Upper lobe of left lung (tissue), 4 donors: ENCODE data around the gene PRICKLE4.

Experiments
- EP300 ChIP-seq, 4 donors: sonication (generic); formaldehyde crosslinking; IDR thresholded peaks; one replicate each; pipeline ENCODE4 v1.5.1; 2017; ENCODE audit warnings: antibody characterized with exemption in 4 of 4, control low read depth in 2 of 4
- POLR2A ChIP-seq, 4 donors: fragments of 450-650 bp; IDR thresholded peaks; one replicate each; pipeline ENCODE4 v1.5.1; 2016 to 2017; ENCODE audit warnings: antibody characterized with exemption in 4 of 4, mild to moderate bottlenecking in 2 of 4
- POLR2AphosphoS5 ChIP-seq, 2 donors: sonication (generic); formaldehyde crosslinking; IDR thresholded peaks; one replicate each; pipeline ENCODE4 v1.5.1; 2017; ENCODE audit warnings: antibody characterized with exemption in 2 of 2
- TF ChIP-seq, protein P1 (sequence below), 6 experiments: fragments of 450-650 bp in 4 of 6; fragments of 200-600 bp in 2 of 6; sonication (generic) in 2 of 6; IDR thresholded peaks; one replicate each; pipeline ENCODE4 v1.5.1; 2016 to 2019; ENCODE audit warnings: antibody characterized with exemption in 6 of 6

- no peak for TF ChIP-seq POLR2AphosphoS5 (IDR thresholded peaks at IDR 0.05)
- TF ChIP-seq, protein P1, sequence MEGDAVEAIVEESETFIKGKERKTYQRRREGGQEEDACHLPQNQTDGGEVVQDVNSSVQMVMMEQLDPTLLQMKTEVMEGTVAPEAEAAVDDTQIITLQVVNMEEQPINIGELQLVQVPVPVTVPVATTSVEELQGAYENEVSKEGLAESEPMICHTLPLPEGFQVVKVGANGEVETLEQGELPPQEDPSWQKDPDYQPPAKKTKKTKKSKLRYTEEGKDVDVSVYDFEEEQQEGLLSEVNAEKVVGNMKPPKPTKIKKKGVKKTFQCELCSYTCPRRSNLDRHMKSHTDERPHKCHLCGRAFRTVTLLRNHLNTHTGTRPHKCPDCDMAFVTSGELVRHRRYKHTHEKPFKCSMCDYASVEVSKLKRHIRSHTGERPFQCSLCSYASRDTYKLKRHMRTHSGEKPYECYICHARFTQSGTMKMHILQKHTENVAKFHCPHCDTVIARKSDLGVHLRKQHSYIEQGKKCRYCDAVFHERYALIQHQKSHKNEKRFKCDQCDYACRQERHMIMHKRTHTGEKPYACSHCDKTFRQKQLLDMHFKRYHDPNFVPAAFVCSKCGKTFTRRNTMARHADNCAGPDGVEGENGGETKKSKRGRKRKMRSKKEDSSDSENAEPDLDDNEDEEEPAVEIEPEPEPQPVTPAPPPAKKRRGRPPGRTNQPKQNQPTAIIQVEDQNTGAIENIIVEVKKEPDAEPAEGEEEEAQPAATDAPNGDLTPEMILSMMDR (IDR thresholded peaks at IDR 0.05) = no peak
- no peak for TF ChIP-seq EP300 (IDR thresholded peaks at IDR 0.05)
- no peak for TF ChIP-seq POLR2A (IDR thresholded peaks at IDR 0.05)
Measured at GRCh38 chr6:41785689-41786450, 5.3 kb downstream of the PRICKLE4 start.
